ENCODE measurements around the gene CIDEA.
"Not testable (repeated sequence)": the region's sequence is repeated elsewhere in the genome, so short reads cannot be mapped to it uniquely, and the experiment has no call there.

CIDEA gene

GRCh38 chr18:12254136-12254819 lies at the start of gene CIDEA:
TSS of gene CIDEA (plus strand) at chr18:12254361. CDS start at chr18:12254384, 23 bp downstream.
- no peak for DNase-seq

- DNase-seq: not testable (repeated sequence)
Observed at GRCh38 chr18:12208296-12209153, 45.6 kb upstream of the CIDEA start.

GRCh38 chr18:12212308-12212707 lies 41.9 kb upstream of the CIDEA start:
- DNase-seq: not testable (repeated sequence)

GRCh38 chr18:12214296-12215005 lies 39.7 kb upstream of the CIDEA start:
- not testable (repeated sequence) for DNase-seq

- DNase-seq: not testable (repeated sequence)
Observed at GRCh38 chr18:12216471-12216870, 37.7 kb upstream of the CIDEA start.

- DNase-seq: not testable (repeated sequence)
Observed at GRCh38 chr18:12218603-12219002, 35.6 kb upstream of the CIDEA start.

- DNase-seq: not testable (repeated sequence)
Observed at GRCh38 chr18:12222041-12222440, 32.1 kb upstream of the CIDEA start.

- DNase-seq: not testable (repeated sequence)
Observed at GRCh38 chr18:12223326-12223725, 30.8 kb upstream of the CIDEA start.

GRCh38 chr18:12226807-12227206 lies 27.4 kb upstream of the CIDEA start:
- not testable (repeated sequence) for DNase-seq

- not testable (repeated sequence) for DNase-seq
Observed at GRCh38 chr18:12227399-12228186, 26.6 kb upstream of the CIDEA start.

- DNase-seq: not testable (repeated sequence)
Observed at GRCh38 chr18:12228308-12228707, 25.9 kb upstream of the CIDEA start.

- not testable (repeated sequence) for DNase-seq
Observed at GRCh38 chr18:12230561-12230960, 23.6 kb upstream of the CIDEA start.

- DNase-seq: no peak
Observed at GRCh38 chr18:12231040-12231882, 22.9 kb upstream of the CIDEA start.

GRCh38 chr18:12231986-12232385 lies 22.2 kb upstream of the CIDEA start:
- DNase-seq: no peak

GRCh38 chr18:12233378-12233777 lies 20.8 kb upstream of the CIDEA start:
- DNase-seq: no peak

GRCh38 chr18:12234451-12235190 lies 19.5 kb upstream of the CIDEA start:
- no peak for DNase-seq

GRCh38 chr18:12236141-12236540 lies 18.0 kb upstream of the CIDEA start:
- no peak for DNase-seq

GRCh38 chr18:12236934-12237832 lies 17.0 kb upstream of the CIDEA start:
- DNase-seq: no peak

- DNase-seq: no peak
Observed at GRCh38 chr18:12238826-12239225, 15.3 kb upstream of the CIDEA start.

GRCh38 chr18:12239431-12239830 lies 14.7 kb upstream of the CIDEA start:
- no peak for DNase-seq

All from NCI-H2081 treated with DMSO at 0.1 percent for 48 hours (cell line).